AG20443 (cell line): ENCODE measurements around the gene TNFRSF1B.

Experiments
- DNase-seq: peaks from one replicate; pipeline ENCODE4 v3.0.0; 2012; ENCODE audit warnings: low spot score, mixed read lengths

TNFRSF1B gene

DNA sequence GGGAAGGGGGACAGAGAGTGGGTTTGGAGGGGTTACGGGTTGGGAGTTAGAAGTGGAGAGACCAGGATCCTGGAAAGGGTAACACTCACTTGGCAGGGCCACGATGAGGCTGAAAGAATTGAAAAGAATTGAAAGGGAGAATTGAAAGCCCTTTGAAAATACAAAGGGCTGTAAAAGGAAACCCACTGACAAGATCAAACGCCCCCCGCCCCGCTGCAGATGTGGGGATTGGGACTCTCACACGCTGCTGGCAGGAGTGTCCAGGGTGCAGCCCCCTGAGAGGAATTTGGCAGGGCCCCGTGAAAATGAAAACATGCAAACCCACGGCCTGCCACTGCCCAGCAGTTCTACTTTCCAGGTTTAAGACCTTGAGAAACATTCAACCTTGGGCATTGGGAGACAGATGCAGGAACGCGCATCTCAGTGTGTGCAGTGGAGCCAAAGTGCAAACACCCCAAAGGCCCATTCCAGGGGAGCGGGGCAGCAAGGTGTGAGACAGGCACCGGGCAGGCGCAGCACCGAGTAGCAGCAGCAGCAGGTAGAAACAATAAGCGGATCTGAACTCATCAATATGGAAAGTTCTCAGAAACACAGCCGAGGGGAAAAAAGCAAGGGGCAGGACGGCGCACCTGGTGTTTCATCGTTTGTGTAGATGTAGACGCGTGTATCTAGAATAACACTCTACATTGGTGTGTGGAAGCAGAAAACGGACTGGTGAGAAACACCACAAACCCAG lies 8.3 kb upstream of the TNFRSF1B start:
- no peak for DNase-seq

DNA sequence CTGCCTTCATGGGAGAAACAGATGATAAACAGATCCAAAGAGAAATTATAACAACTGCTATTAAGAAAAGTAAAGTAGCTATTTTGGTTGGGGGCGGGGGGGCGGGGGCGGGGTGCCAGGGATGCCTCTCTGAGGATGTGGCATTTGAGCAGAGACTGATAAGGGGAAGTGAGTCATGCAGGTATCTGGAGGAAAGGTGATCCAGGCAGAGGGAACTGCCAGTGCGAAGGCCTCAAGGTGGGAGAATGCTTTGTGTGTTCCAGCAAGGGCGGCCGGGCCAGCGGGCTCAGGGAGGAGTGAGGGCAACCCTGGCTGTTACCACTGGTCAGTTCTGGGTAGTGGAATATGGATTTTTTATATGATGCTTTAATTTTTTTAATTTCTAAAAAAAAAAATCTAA lies 7.0 kb upstream of the TNFRSF1B start:
- DNase-seq: no peak

DNA sequence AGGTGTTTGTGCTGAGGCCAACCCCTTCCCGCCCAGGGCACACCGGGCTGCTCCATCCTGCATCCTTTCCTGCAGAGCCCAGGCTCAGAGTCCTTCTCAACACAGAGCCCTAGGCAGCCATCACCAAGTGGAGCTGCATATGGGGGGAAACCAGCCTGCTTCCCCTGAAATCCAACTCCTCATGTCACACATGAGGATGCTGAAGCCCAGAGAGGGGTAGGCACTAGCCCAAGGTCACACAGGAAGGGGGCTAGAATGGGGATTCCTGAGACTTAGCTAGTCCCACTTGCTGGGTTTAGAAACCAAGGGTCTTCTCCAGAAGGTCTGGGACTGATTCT lies 5.5 kb upstream of the TNFRSF1B start:
- no peak for DNase-seq

DNA sequence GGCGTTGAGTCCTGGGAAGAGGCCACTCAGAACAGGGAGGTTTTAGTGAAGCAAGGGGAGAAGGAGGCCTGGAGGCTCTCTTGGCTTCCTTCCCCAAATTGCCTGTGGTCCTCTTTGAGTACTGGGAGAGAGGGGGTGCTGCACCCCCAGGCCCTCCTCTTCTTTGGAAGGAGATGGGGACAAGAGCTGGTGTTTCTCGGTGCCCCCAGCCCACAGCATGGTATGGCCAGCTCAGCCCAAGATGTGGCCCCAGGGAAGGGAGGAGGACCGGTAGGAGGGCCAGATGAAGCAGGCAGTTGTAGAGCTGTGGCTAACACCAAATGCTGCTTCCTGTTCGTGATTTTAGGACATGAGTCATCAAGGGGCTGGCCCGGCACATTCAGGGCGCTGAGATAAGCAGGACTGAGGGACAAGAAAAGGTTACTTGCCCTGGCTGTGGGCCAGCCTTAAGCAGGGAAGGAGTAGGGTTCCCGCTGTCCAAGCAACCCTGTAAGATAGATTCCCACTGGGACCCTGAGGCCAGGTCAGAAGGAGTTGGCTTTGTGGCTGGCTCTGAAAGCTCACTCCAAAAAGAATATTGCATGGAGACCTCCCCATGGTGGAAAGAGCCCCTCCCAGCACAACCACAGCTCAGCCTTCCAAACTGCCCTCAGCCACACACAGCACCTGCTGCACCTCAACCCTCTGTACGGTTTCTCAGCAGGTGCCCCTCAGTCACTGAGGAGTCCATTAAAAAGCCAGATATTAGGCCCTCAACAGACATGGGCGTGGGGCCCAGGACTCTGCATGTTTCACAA lies 4.9 kb upstream of the TNFRSF1B start:
- peak; percentile 93 for DNase-seq

- DNase-seq: no peak
These were observed 4.2 kb upstream of the TNFRSF1B start for GRCh38 chr1:12162459-12163137.

- DNase-seq: no peak
These were observed 3.6 kb upstream of the TNFRSF1B start for GRCh38 chr1:12163210-12163609.

DNA sequence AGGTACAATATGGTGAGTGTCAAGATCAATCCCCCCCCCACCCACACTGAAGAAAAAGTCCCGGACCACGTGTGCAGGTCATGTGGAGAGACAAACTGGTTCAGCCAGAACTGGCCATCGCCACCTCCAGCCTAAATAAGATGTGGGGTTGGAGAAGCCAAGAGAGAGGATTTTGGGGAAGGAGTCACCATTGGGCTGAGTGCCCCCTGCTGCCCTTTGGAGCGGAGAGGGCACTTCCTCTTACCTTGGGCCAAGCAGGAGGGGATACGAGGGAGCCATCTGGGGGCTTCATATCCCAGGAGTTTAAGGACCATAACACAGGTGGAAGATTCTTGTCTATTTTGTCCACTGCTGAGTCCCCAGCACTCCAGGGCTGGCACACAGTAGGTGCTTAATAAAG lies 2.6 kb upstream of the TNFRSF1B start:
- DNase-seq: no peak

GRCh38 chr1:12165342-12165741 lies 1.4 kb upstream of the TNFRSF1B start:
- DNase-seq: no peak

- no peak for DNase-seq
These were observed 970 bp downstream of the TNFRSF1B start for GRCh38 chr1:12167493-12168429.

DNA sequence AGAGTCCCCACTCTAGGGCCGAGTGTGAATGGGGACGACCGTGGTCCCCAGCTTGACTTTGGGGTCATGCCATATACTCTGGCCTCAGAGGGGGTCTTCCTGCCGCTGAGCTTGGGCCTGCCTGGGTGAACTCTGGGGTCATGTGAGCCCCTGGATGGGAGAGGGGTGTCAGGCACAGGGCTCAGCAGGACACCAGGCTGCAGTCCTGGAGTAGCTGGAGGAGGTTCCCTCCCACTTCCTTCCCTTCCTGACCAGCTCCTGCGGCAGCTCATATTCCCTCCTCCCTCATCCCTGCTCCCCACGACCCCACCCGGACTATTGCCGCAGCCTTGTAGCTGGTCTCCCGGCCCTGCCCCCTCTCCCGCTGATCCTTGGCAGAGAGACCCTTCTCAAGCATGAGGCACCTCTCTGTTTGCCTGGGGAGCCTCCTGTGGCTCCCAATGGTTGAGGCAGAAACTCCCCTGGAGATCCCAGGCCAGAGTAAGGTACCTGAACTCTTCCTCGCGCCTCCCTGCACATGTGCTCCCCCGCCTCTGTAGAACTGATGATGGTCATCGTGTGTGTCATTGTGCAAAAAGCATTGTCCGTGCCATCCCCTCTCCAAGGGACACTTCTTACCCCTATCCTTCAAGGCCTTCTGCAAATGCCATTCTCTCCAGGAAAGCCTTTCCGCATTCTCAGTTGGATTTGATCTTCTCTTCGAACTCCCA lies 1.8 kb downstream of the TNFRSF1B start:
- no peak for DNase-seq

- DNase-seq: no peak
These were observed 2.8 kb downstream of the TNFRSF1B start for GRCh38 chr1:12169442-12170135.

GRCh38 chr1:12170263-12170671 lies 3.5 kb downstream of the TNFRSF1B start:
- no peak for DNase-seq

DNA sequence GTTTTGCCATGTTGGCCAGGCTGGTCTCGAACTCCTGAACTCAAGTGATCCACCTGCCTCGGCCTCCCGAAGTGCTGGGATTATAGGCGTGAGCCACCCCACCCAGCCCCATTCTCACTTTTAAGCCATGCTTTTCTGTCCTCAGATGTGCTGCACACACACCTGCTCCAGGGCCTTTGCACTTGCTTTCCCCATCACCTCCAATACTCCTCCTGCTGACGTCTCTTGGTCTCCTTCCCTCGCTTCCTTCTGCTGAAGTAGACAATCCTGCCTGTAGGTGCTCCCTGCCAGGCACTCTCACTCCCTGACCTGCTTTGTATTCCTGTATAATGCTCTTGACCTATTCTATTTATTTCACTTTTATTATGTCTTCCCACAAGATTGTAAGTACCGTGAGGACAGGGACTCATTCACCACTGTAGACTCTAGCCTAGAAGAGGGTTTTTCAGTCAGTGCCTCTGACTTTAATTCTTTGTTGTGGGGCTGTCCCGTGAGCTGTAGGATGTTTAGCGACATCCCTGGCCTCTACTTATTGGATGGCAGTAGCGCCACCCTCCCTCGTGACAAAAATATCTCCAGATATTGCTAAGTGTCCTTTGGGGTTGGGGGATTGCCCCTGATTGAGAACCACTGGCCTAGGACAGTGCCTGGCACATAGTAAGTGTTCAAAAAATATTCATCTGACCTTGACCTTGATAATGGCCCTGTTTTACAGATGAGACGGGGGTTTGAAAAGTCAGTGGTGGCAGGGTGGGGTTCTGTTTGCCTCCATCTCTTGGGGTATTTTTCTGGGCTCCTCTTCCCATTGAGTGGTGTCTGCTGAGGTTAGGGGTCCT lies 4.6 kb downstream of the TNFRSF1B start:
- no peak for DNase-seq

- no peak for DNase-seq
These were observed 5.5 kb downstream of the TNFRSF1B start for GRCh38 chr1:12172042-12172851.

DNA sequence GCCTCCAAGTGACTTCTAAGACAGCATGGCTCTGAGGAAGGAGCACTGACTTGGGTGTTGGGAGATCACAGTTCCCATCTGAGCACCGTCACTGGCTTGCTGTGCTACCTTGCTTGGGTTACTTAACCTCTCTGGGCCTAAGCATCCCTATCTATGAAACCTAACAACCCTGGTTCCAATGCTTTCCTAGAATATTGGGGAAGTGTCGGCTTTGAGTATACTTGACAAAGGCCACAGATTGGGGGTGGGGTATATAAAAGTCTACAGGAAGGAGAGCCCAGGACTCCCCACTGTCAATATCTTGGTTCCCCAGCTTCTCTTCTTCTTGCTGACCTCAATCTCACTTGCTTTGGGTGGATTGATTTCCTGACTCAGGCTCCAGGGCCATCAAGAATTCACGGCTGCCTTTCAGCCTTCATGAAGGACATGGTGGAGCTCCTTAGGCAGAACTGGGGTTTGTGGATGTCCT lies 6.3 kb downstream of the TNFRSF1B start:
- DNase-seq: no peak

- no peak for DNase-seq
These were observed 6.9 kb downstream of the TNFRSF1B start for GRCh38 chr1:12173631-12174121.

GRCh38 chr1:12174924-12175810 lies 8.4 kb downstream of the TNFRSF1B start:
- no peak for DNase-seq
